GM19099 (cell line): ENCODE measurements around the gene GBX1.

ENCODE experiments used
- POLR2A ChIP-seq: IDR thresholded peaks from 3 replicates; pipeline ENCODE4 v1.6.1; 2011; ENCODE audit warnings: low read depth; ENCODE audit not compliant: insufficient read length; ENCODE audit errors: extremely low read depth

The GBX1 gene

GRCh38 chr7:151132461-151133205, 34.9 kb downstream of the GBX1 start:
- no peak for TF ChIP-seq POLR2A

DNA sequence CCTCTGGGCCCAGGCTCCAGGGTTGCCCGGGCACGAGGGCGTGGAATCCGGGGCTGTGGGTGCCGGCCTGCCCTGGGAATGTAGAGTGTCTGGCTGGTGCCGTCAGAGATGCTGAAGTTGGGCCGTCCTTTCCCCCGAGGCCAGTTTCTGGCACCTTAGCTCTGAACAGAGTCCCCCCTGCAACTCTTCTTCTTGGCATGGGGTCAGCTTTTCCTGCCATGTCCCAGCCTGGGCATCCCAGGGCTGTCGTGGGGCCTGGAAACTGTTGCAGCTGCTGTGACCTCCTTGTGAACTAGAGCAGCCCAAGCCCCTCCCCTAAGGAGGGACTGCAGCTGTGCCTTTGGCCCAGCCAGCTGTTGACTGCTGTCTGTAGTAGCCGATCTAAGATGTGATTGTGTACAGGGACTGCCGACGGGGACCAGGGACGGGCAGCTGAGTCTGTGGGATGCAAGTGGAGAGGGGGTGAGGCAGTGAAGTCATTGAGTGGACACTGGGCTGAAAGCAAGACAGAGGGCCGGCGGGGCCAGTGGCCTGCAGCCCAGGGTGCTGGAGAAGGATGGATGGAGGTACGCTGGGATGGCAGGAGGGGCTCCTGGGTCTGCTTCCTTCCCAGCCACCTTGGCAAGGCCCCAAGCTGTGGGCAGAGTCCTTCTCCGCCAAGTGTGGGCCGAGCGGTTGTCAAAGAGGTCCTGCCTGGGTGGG, 35.8 kb downstream of the GBX1 start:
- no peak for TF ChIP-seq POLR2A

- TF ChIP-seq POLR2A = no peak
Measured at GRCh38 chr7:151131224-151131591, 36.3 kb downstream of the GBX1 start.

DNA sequence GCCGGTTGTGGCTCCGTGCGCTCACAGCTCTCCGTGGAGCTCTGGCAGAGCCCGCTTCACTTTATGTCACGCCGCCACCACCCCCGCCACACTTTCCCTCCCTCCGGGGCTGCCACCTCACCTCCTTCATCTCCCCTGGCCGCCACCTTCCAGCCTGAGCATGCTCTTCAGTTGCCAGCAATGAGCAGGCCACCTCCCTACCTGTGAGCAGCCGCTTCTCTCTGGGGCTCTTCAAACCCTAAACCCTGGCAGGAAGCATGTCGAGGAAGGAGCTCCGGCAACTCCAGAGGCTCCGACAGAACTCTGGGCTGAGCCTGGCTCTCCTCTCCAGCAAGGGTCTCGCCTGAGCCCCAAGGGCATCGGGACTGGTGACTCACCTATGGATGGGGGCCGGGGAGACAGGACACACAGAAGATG, 36.7 kb downstream of the GBX1 start:
- TF ChIP-seq POLR2A = no peak

DNA sequence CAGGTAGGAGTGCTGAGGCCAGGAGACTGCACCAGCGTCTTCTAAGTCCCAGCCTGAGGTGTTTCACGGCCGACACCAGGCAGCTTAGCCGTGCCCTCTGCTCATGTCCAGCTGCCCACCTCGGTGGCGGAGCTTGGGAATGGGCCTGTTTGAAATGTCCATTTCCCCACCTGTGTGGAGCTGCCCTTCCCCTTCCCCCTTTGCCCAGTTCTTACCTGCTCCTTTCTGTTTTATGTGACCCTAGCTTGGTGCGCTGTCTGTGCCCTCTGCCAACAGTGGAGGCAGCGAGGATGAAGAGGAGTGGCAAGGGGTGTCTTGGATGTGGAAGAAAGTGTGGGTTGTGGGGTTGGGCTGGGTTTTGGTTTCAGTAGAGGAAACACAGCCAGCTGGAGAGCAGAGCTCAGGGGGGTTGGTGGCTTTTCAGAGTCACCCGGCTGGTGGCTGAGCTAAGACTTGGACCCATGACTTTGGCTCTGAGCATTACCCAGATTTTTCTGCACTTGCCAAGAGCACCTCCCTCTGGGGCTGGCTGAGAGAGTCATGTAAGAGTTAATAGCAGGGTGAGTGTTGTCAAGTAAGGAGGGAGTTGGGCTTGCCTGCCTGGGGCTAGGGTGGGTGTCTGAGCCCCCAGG, 37.4 kb downstream of the GBX1 start:
- no peak for TF ChIP-seq POLR2A

GRCh38 chr7:151129117-151129959, 38.2 kb downstream of the GBX1 start:
- TF ChIP-seq POLR2A = no peak

DNA sequence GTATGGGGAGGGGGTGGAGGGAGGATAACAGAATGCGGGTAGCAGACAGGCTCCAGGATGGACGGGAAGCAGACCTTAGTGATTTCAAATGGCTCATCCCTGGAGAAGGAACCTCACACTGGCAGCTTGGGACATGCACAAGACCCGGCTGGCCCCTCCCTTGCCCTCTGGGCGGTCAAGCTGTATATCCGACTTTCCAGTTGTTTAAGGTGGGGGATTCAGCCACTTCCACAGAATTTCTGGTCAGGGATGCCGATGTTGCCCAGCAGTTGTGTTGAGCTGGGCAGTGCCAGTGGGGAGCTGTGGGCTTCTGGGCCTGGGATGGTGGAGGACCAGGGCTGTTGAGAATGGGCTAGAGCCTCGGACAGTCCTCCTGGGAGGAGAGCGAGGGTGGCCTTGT, 38.8 kb downstream of the GBX1 start:
- no peak for TF ChIP-seq POLR2A

DNA sequence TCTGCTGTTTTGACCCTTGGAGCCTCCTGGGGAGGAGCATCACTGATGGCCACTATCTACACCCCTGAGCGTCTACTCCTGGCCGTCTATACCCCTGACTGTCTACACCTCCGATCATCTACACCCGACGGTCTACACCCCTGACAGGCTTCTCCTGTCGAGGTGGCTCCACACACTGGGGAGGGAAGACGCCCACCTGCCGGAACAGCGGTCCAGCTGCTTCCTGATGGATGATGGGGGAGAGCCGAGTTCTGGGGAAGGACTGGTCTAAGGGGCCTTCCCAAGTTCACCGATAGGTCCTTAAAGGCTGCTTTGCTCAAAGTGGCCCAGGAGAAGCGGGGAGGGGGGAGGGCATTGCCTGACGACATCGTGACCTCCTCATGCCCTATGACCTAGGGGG, 39.4 kb downstream of the GBX1 start:
- no peak for TF ChIP-seq POLR2A

GRCh38 chr7:151126491-151127137, 40.9 kb downstream of the GBX1 start:
- no peak for TF ChIP-seq POLR2A

DNA sequence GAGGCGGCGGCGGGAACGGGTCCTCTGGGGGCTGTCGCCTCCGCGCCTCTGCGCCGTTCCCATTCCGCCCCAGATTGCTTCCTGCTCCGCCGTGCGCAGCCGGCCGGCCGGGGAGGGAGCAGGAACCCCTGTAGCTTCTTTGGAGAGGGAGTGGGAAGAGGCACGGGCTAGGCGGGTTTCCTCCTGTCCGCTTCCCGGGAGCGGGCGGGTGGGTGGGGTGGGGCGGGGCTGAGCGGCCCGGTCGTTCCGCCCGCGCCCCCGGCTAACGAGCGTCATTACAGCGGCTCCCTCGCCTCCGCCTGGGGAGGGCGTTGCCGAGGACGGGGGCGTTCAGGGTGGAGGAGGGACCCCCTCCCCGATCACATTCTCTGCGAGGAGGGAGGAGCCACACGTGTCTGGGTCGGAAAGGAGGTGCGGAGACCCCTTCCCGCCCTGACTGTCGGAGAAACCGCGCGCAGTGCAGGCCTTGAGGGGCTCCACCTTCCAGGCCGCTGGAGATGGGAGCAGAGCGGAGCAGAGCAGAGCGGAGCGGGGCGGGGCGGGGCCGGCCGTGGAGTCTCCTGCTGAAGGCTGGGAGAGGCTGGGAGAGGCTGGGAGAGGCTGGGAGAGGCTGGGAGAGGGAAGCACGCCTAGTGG, 41.5 kb downstream of the GBX1 start:
- no peak for TF ChIP-seq POLR2A

DNA sequence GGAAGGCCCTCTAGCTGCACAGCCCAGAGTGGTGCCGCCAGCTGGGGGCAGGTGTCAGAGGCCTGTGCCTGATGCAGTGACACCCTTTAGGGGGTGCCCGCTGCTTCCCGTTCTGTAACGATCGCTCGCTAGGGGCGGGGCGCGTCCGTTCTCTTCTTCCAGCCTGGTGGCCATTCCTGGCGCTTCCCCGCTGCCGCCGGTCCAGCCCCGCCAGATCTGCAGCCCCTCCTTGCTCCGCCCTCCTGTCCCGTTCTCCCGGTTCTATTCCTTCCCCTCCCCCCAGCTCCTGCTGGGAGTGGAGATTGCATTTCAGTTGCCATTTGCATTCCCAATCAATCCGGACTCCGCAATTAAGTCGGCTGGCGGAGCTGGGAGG, 42.0 kb downstream of the GBX1 start:
- TF ChIP-seq POLR2A = no peak

DNA sequence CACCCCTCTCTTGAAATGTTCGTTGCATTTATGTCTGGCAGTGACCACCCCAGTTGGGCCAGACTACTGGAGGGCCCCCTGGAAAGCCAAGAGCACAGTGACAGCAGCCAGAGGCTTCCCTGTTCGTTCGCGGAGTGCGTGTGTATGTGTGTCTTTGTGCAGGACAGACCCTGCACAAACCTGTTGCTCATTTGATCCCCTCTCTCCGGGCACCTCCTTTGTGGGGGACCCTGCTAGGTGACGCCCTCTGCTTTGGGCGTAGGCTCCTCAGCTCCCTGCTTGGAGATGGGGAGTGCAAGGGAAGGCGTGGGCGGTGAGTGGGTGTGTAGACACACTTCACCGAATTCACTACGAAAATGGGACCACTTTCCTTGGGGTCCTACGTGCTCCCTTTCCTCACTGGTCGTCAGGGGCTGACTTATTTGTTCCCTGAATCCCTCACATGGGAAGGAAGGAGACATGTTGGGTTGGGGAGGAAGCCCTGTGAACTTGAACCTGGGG, 42.5 kb downstream of the GBX1 start:
- no peak for TF ChIP-seq POLR2A

DNA sequence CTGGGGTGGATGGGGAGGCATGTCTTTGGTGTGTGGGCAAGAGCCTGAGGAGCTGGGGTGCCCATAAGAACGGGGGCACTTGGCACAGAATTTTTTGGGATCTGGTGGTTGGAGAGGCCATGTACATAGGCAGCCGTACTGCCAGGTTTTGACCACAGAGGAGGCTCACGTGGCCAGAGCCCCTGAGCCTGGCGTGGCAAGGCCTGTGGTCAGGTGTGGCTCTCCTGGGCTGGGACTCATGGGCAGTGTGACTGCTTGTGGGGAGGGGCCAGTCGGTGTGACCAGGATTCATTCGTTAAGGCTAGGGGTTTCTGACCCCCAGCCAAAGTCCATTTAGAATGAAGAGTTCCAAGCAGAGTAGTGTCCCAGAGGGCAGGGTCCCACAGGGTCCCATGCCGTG, 43.0 kb downstream of the GBX1 start:
- TF ChIP-seq POLR2A = no peak

GRCh38 chr7:151123822-151124464, 43.6 kb downstream of the GBX1 start:
- no peak for TF ChIP-seq POLR2A
